ENCODE results near the gene TRIM39.
"Not testable (repeated sequence)": the region's sequence is repeated elsewhere in the genome, so short reads cannot be mapped to it uniquely, and the experiment has no call there.

The TRIM39 gene

DNA sequence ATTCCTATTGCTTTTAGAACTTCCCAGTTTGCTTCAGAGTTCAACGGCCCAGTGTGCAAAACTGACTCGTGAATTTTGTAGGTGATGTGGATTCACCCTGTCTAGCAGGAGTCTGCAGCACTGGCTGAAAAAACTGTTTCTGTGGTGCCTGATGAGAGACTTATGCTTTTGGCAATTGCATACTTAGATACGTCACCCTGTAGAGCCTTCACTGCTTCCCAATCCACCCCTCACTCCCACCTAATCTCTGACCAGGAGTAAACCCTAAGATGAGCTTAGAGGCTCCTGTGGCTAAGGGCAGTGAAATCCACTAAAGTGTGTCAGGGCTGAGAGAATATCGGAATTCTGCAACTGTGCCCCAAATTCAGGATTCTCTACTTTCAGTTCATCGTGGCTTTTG, 32.5 kb downstream of the TRIM39 start:
- Histone ChIP-seq H3K9me3 (ENCODE audit: severe bottlenecking) (no peaks in the 10 kb centered on the region), H3K36me3 (ENCODE audit: low read depth) (no peaks in the 10 kb centered on the region), H3K4me1 (ENCODE audit: insufficient read depth, poor library complexity, severe bottlenecking) (no peaks in the 10 kb centered on the region), H3K4me3 (ENCODE audit: severe bottlenecking) (no peak overlapping the region), H3K27ac (ENCODE audit: poor library complexity, severe bottlenecking) (no peak overlapping the region), H3K27me3 (ENCODE audit: insufficient read depth, poor library complexity, severe bottlenecking) (peaks cover 71% of the 10 kb centered on the region)
- DNase-seq (ENCODE audit: low spot score) (no peak), ATAC-seq (ENCODE audit: low read depth) (no peak)
- no peak for TF ChIP-seq CTCF (IDR thresholded peaks at IDR 0.05; ENCODE audit: poor library complexity, severe bottlenecking)

GRCh38 chr6:30360139-30360538, 33.4 kb downstream of the TRIM39 start:
- no peaks in the 10 kb centered on the region for H3K4me1 ChIP-seq (ENCODE audit: insufficient read depth, poor library complexity, severe bottlenecking)
- peaks cover 75% of the 10 kb centered on the region for H3K27me3 ChIP-seq (ENCODE audit: insufficient read depth, poor library complexity, severe bottlenecking)
- H3K4me3 ChIP-seq (ENCODE audit: severe bottlenecking), result no peak overlapping the region
- H3K9me3 ChIP-seq (ENCODE audit: severe bottlenecking), result no peaks in the 10 kb centered on the region
- DNase-seq (ENCODE audit: low spot score) (no peak), ATAC-seq (ENCODE audit: low read depth) (no peak)
- no peak for TF ChIP-seq CTCF (IDR thresholded peaks at IDR 0.05; ENCODE audit: poor library complexity, severe bottlenecking)
- no peak overlapping the region for H3K27ac ChIP-seq (ENCODE audit: poor library complexity, severe bottlenecking)
- no peaks in the 10 kb centered on the region for H3K36me3 ChIP-seq (ENCODE audit: low read depth)

DNA sequence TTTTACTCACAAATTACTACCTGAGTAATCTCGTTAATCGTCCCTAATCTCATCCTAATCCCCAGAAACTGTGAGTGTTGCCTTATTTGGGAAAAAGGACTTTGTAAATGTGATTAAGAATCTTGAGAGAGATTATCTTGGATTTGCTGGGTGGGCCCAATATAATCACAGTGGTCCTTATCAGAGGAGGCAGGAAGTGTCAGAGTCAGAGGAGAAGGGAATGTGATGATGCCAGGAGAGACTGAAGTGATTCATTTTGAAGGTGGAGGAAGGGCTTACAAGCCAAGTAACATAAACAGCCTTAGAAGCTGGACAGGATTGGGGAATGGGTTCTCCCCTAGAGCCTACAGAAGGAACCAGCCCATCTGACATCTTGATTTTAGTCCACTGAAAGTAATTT, 34.9 kb downstream of the TRIM39 start:
- Histone ChIP-seq H3K4me1 (ENCODE audit: insufficient read depth, poor library complexity, severe bottlenecking) (no peaks in the 10 kb centered on the region), H3K4me3 (ENCODE audit: severe bottlenecking) (no peak overlapping the region), H3K27me3 (ENCODE audit: insufficient read depth, poor library complexity, severe bottlenecking) (peaks cover 89% of the 10 kb centered on the region), H3K36me3 (ENCODE audit: low read depth) (no peaks in the 10 kb centered on the region), H3K9me3 (ENCODE audit: severe bottlenecking) (no peaks in the 10 kb centered on the region), H3K27ac (ENCODE audit: poor library complexity, severe bottlenecking) (no peak overlapping the region)
- TF ChIP-seq CTCF (IDR thresholded peaks at IDR 0.05; ENCODE audit: poor library complexity, severe bottlenecking), result no peak
- ATAC-seq (ENCODE audit: low read depth) (no peak), DNase-seq (ENCODE audit: low spot score) (no peak)

DNA sequence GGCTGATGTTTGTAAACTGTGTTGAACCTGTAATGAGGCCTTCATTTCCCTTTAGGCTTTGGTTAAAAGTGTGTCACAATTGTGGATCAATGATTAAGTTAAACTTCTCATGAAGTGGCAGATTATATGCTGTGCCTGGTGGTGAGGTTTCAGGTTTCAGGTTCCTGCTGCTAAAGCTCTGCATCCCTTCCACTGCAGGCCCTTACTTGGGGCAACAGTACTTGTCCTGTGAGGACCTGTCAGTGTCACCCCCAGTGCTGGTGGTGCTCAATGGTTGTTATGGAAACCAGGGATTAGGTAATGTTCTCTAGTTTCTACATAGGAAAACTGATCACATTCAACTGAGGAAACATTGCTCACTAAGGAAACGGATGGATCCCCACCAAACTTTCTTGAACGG, 36.7 kb downstream of the TRIM39 start:
- Histone ChIP-seq H3K4me1 (ENCODE audit: insufficient read depth, poor library complexity, severe bottlenecking) (no peaks in the 10 kb centered on the region), H3K36me3 (ENCODE audit: low read depth) (no peaks in the 10 kb centered on the region), H3K4me3 (ENCODE audit: severe bottlenecking) (no peak overlapping the region), H3K27ac (ENCODE audit: poor library complexity, severe bottlenecking) (no peak overlapping the region), H3K27me3 (ENCODE audit: insufficient read depth, poor library complexity, severe bottlenecking) (peaks cover 77% of the 10 kb centered on the region), H3K9me3 (ENCODE audit: severe bottlenecking) (no peaks in the 10 kb centered on the region)
- no peak for DNase-seq (ENCODE audit: low spot score)
- ATAC-seq (ENCODE audit: low read depth), result no peak
- no peak for TF ChIP-seq CTCF (IDR thresholded peaks at IDR 0.05; ENCODE audit: poor library complexity, severe bottlenecking)

DNA sequence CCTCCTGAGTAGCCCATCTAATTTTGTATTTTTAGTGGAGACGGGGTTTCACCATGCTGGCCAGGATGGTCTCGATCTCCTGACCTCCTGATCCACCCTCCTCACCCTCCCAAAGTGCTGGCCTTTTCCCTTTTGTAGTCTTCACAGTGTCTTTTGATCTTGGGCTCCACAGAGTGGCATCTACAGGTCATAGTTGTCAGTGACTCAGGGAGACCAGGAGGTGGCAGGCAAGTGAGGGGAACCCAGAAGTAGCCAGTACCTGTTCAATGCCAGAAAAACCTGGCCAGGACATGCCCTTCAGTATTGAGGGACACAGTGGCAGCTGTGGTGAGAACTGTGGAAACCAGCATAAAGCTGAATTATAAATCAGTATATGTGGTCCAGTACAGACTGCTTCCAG, 37.9 kb downstream of the TRIM39 start:
- TF ChIP-seq CTCF (IDR thresholded peaks at IDR 0.05; ENCODE audit: poor library complexity, severe bottlenecking), result no peak
- no peak overlapping the region for H3K27ac ChIP-seq (ENCODE audit: poor library complexity, severe bottlenecking)
- no peaks in the 10 kb centered on the region for H3K9me3 ChIP-seq (ENCODE audit: severe bottlenecking)
- H3K4me3 ChIP-seq (ENCODE audit: severe bottlenecking), result no peak overlapping the region
- peaks cover 66% of the 10 kb centered on the region for H3K27me3 ChIP-seq (ENCODE audit: insufficient read depth, poor library complexity, severe bottlenecking)
- no peak for DNase-seq (ENCODE audit: low spot score)
- H3K36me3 ChIP-seq (ENCODE audit: low read depth), result no peaks in the 10 kb centered on the region
- H3K4me1 ChIP-seq (ENCODE audit: insufficient read depth, poor library complexity, severe bottlenecking), result no peaks in the 10 kb centered on the region
- ATAC-seq (ENCODE audit: low read depth), result no peak

GRCh38 chr6:30369280-30369679, 42.6 kb downstream of the TRIM39 start:
- H3K4me1 ChIP-seq (ENCODE audit: insufficient read depth, poor library complexity, severe bottlenecking); H3K36me3 ChIP-seq (ENCODE audit: low read depth); H3K27ac ChIP-seq (ENCODE audit: poor library complexity, severe bottlenecking); H3K4me3 ChIP-seq (ENCODE audit: severe bottlenecking); DNase-seq (ENCODE audit: low spot score); H3K9me3 ChIP-seq (ENCODE audit: severe bottlenecking); ATAC-seq (ENCODE audit: low read depth): not testable (repeated sequence)
- peaks cover 25% of the 10 kb centered on the region for H3K27me3 ChIP-seq (ENCODE audit: insufficient read depth, poor library complexity, severe bottlenecking)
